ENCODE data around the gene STK32B.

The STK32B gene

DNA sequence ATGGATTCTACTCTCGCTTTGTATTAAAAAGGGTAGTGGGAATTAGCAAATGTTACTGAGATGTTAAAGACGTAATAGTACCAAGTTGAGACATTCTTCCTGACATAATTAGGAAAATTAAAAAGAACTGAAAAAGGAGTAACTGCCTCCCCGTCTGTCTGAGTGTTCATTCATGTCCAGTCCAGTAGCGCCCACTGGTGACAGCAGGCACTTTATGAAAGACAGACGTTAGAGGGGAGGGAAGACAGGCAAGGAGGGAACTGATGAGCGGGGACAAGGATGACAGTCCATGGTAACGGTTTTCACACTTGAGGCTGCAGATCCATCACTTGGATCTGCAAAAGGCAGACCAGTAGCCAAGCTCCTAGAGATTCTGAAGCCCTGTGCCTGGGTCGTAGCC lies 326.7 kb downstream of the STK32B start:
- Histone ChIP-seq H3K9me3 (ENCODE audit: insufficient read depth, low read depth, low read length) (peaks cover 7% of the 10 kb centered on the region; the same call in 1 of the 2 replicates), H3K9ac (ENCODE audit: low read depth, low read length) (no peak overlapping the region), H3K4me1 (ENCODE audit: insufficient read depth, low read length) (no peaks in the 10 kb centered on the region), H3K4me3 (ENCODE audit: low read length) (no peak overlapping the region), H3K36me3 (ENCODE audit: insufficient read depth, low read length) (no peaks in the 10 kb centered on the region), H3K27me3 (ENCODE audit: insufficient read depth, low read length) (no peaks in the 10 kb centered on the region), H3K27ac (ENCODE audit: low read depth, low read length) (no peak overlapping the region)
- WGBS: 90% methylated on average over 8 of the region's 8 CpGs

GRCh38 chr4:5379895-5380294 lies 328.6 kb downstream of the STK32B start:
- no peaks in the 10 kb centered on the region for H3K27me3 ChIP-seq (ENCODE audit: insufficient read depth, low read length)
- H3K4me3 ChIP-seq (ENCODE audit: low read length): no peak overlapping the region
- no peaks in the 10 kb centered on the region for H3K36me3 ChIP-seq (ENCODE audit: insufficient read depth, low read length)
- 88% methylated on average over 5 of the region's 6 CpGs for WGBS
- no peak overlapping the region for H3K9ac ChIP-seq (ENCODE audit: low read depth, low read length)
- no peaks in the 10 kb centered on the region for H3K4me1 ChIP-seq (ENCODE audit: insufficient read depth, low read length)
- H3K9me3 ChIP-seq (ENCODE audit: insufficient read depth, low read depth, low read length): 0 out of 2 replicates have a peak, but pooled peaks cover 3% of the 10 kb centered on the region
- no peak overlapping the region for H3K27ac ChIP-seq (ENCODE audit: low read depth, low read length)

- no peak overlapping the region for H3K27ac ChIP-seq (ENCODE audit: low read depth, low read length)
- no peaks in the 10 kb centered on the region for H3K36me3 ChIP-seq (ENCODE audit: insufficient read depth, low read length)
Observed at GRCh38 chr4:5381961-5382441, 330.7 kb downstream of the STK32B start.

GRCh38 chr4:5383191-5383980 lies 332.1 kb downstream of the STK32B start:
- no peaks in the 10 kb centered on the region for H3K9me3 ChIP-seq (ENCODE audit: insufficient read depth, low read depth, low read length)
- 93% methylated on average over 11 of the region's 11 CpGs for whole genome bisulfite sequencing
- H3K4me1 ChIP-seq (ENCODE audit: insufficient read depth, low read length): no peaks in the 10 kb centered on the region
- no peaks in the 10 kb centered on the region for H3K27me3 ChIP-seq (ENCODE audit: insufficient read depth, low read length)
- H3K36me3 ChIP-seq (ENCODE audit: insufficient read depth, low read length): no peaks in the 10 kb centered on the region
- H3K9ac ChIP-seq (ENCODE audit: low read depth, low read length): no peak overlapping the region
- H3K4me3 ChIP-seq (ENCODE audit: low read length): no peak overlapping the region
- no peak overlapping the region for H3K27ac ChIP-seq (ENCODE audit: low read depth, low read length)

More at GRCh38 chr4:5381961-5382441, 330.7 kb downstream of the STK32B start:
- no peaks in the 10 kb centered on the region for H3K27me3 ChIP-seq (ENCODE audit: insufficient read depth, low read length)
- H3K9ac ChIP-seq (ENCODE audit: low read depth, low read length): no peak overlapping the region
- WGBS: 93% methylated on average over 8 of the region's 8 CpGs
- H3K4me3 ChIP-seq (ENCODE audit: low read length): no peak overlapping the region
- no peaks in the 10 kb centered on the region for H3K4me1 ChIP-seq (ENCODE audit: insufficient read depth, low read length)
- H3K9me3 ChIP-seq (ENCODE audit: insufficient read depth, low read depth, low read length): 0 out of 2 replicates have a peak, but pooled peaks cover 3% of the 10 kb centered on the region

DNA sequence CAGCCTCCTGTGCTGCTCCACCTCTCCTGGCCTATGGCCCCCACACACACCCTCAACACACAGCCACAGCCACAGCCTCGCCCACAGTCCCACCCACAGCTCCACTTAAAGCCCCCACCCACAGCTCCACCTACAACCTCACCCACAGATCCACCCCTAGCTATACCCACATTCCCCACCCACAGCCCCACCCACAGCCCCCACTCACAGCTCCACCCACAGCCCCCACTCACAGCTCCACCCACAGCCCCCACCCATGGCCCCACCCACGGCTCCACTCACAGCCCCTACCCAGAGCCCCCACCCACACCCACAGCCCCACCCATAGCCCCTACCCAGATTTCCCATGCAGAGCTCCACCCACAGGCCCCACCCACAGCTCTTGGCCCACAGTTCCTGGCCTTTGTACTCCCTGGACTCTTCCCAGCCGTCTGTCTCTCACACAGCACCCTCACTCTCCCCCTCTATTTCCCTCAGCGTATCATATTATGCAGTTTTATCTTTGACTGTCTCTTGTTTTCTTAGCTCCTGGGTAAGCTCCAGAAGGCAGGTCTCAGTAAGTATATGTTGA lies 334.5 kb downstream of the STK32B start:
- WGBS: 86% methylated on average over 4 of the region's 4 CpGs
- no peaks in the 10 kb centered on the region for H3K36me3 ChIP-seq (ENCODE audit: insufficient read depth, low read length)
- H3K27ac ChIP-seq (ENCODE audit: low read depth, low read length): no peak overlapping the region
- no peaks in the 10 kb centered on the region for H3K4me1 ChIP-seq (ENCODE audit: insufficient read depth, low read length)
- H3K9me3 ChIP-seq (ENCODE audit: insufficient read depth, low read depth, low read length): no peaks in the 10 kb centered on the region
- H3K27me3 ChIP-seq (ENCODE audit: insufficient read depth, low read length): no peaks in the 10 kb centered on the region
- no peak overlapping the region for H3K9ac ChIP-seq (ENCODE audit: low read depth, low read length)
- no peak overlapping the region for H3K4me3 ChIP-seq (ENCODE audit: low read length)

- Histone ChIP-seq H3K9ac (ENCODE audit: low read depth, low read length) (no peak overlapping the region), H3K36me3 (ENCODE audit: insufficient read depth, low read length) (no peaks in the 10 kb centered on the region), H3K9me3 (ENCODE audit: insufficient read depth, low read depth, low read length) (no peaks in the 10 kb centered on the region), H3K4me3 (ENCODE audit: low read length) (no peak overlapping the region), H3K27me3 (ENCODE audit: insufficient read depth, low read length) (no peaks in the 10 kb centered on the region), H3K4me1 (ENCODE audit: insufficient read depth, low read length) (no peaks in the 10 kb centered on the region), H3K27ac (ENCODE audit: low read depth, low read length) (no peak overlapping the region)
- 94% methylated on average over 14 of the region's 14 CpGs for WGBS
Observed at GRCh38 chr4:5386921-5387320, 335.6 kb downstream of the STK32B start.

DNA sequence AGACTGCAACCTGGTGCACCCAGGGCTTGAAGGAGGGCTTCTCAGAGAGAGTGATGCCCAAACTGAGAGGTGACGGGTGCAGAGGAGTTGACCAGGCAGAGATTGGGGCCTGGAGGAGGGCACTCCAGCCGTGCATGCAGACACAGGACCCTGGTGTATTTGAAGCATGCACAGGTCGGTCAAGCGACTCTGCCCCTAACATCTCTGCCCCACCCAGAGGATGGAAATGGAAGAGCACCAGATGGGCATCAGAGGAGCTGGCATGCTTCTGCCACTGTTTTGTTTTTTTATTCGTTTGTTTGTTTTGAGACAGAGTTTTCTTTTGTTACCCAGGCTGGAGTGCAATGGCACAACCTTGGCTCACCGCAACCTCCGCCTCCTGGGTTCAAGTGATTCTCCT lies 336.2 kb downstream of the STK32B start:
- Histone ChIP-seq H3K9me3 (ENCODE audit: insufficient read depth, low read depth, low read length) (no peaks in the 10 kb centered on the region), H3K4me3 (ENCODE audit: low read length) (no peak overlapping the region), H3K9ac (ENCODE audit: low read depth, low read length) (no peak overlapping the region), H3K36me3 (ENCODE audit: insufficient read depth, low read length) (no peaks in the 10 kb centered on the region), H3K27me3 (ENCODE audit: insufficient read depth, low read length) (no peaks in the 10 kb centered on the region), H3K4me1 (ENCODE audit: insufficient read depth, low read length) (no peaks in the 10 kb centered on the region), H3K27ac (ENCODE audit: low read depth, low read length) (no peak overlapping the region)
- WGBS: 76% methylated on average over 7 of the region's 7 CpGs

DNA sequence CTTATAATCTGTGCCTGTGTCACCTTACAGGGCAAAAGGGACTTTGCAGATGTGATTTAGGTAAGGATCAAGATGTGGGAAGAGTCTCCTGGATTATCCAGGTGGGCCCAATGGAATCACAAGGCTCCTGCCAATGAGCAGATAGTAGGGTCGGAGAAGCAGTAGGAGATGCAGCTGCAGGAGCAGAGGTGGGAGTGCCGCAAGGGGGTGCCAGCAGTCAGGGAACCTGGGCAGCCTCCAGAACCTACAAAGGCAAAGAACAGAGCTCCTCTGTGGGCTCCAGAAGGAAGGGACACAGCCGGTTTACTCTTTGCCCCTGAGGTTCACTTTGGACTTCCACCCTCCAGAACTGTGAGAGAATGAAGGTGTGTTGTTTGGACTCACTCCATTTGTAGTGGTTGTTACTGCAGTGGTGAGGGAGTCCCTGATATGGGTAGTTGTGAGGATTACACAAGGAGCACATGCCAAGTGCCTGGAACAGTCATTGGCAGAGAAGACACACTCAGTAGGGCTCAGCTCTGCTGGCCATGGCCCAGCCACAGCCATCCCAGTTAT lies 338.6 kb downstream of the STK32B start:
- no peaks in the 10 kb centered on the region for H3K27me3 ChIP-seq (ENCODE audit: insufficient read depth, low read length)
- no peaks in the 10 kb centered on the region for H3K9me3 ChIP-seq (ENCODE audit: insufficient read depth, low read depth, low read length)
- no peak overlapping the region for H3K9ac ChIP-seq (ENCODE audit: low read depth, low read length)
- H3K4me1 ChIP-seq (ENCODE audit: insufficient read depth, low read length): no peaks in the 10 kb centered on the region
- no peak overlapping the region for H3K4me3 ChIP-seq (ENCODE audit: low read length)
- no peak overlapping the region for H3K27ac ChIP-seq (ENCODE audit: low read depth, low read length)
- WGBS: 30% methylated on average over 3 of the region's 3 CpGs
- no peaks in the 10 kb centered on the region for H3K36me3 ChIP-seq (ENCODE audit: insufficient read depth, low read length)

GRCh38 chr4:5391492-5391891 lies 340.2 kb downstream of the STK32B start:
- WGBS: 92% methylated on average over 4 of the region's 4 CpGs
- no peaks in the 10 kb centered on the region for H3K36me3 ChIP-seq (ENCODE audit: insufficient read depth, low read length)
- no peaks in the 10 kb centered on the region for H3K9me3 ChIP-seq (ENCODE audit: insufficient read depth, low read depth, low read length)
- no peaks in the 10 kb centered on the region for H3K27me3 ChIP-seq (ENCODE audit: insufficient read depth, low read length)
- no peak overlapping the region for H3K9ac ChIP-seq (ENCODE audit: low read depth, low read length)
- no peak overlapping the region for H3K27ac ChIP-seq (ENCODE audit: low read depth, low read length)
- no peaks in the 10 kb centered on the region for H3K4me1 ChIP-seq (ENCODE audit: insufficient read depth, low read length)
- no peak overlapping the region for H3K4me3 ChIP-seq (ENCODE audit: low read length)

- H3K4me3 ChIP-seq (ENCODE audit: low read length): no peak overlapping the region
- no peaks in the 10 kb centered on the region for H3K4me1 ChIP-seq (ENCODE audit: insufficient read depth, low read length)
- no peak overlapping the region for H3K9ac ChIP-seq (ENCODE audit: low read depth, low read length)
- H3K27me3 ChIP-seq (ENCODE audit: insufficient read depth, low read length): no peaks in the 10 kb centered on the region
- 94% methylated on average over 12 of the region's 12 CpGs for WGBS
- H3K36me3 ChIP-seq (ENCODE audit: insufficient read depth, low read length): no peaks in the 10 kb centered on the region
- H3K9me3 ChIP-seq (ENCODE audit: insufficient read depth, low read depth, low read length): no peaks in the 10 kb centered on the region
- no peak overlapping the region for H3K27ac ChIP-seq (ENCODE audit: low read depth, low read length)
Observed at GRCh38 chr4:5393911-5394513, 342.7 kb downstream of the STK32B start.

GRCh38 chr4:5395781-5396180 lies 344.5 kb downstream of the STK32B start:
- no peak overlapping the region for H3K9ac ChIP-seq (ENCODE audit: low read depth, low read length)
- H3K9me3 ChIP-seq (ENCODE audit: insufficient read depth, low read depth, low read length): no peaks in the 10 kb centered on the region
- no peaks in the 10 kb centered on the region for H3K36me3 ChIP-seq (ENCODE audit: insufficient read depth, low read length)
- no peaks in the 10 kb centered on the region for H3K27me3 ChIP-seq (ENCODE audit: insufficient read depth, low read length)
- H3K4me1 ChIP-seq (ENCODE audit: insufficient read depth, low read length): no peaks in the 10 kb centered on the region
- no peak overlapping the region for H3K4me3 ChIP-seq (ENCODE audit: low read length)
- 95% methylated on average over 8 of the region's 8 CpGs for WGBS
- no peak overlapping the region for H3K27ac ChIP-seq (ENCODE audit: low read depth, low read length)

All from HUES64 (cell line).